B cell (primary cell): Measurements from ENCODE around the gene CDH13. TPM values are rescaled to one million over a fixed set of nuclear protein-coding genes. Genes with fewer than 3 reads are reported as not detected.

Experiments used
- ATAC-seq: fragments of 200-7000 bp; cut with Tn5 transposase; one replicate; pipeline ENCODE4 v1.10.0; 2021; ENCODE audit warnings: low read depth, mild to moderate bottlenecking, moderate number of reproducible peaks, moderate library complexity
- CTCF ChIA-PET: fragments of 350-600 bp; sonication (Branson Sonifier 250); formaldehyde crosslinking; loops from one replicate; lab custom pipeline; 2021; ENCODE audit warnings: antibody characterized with exemption, inconsistent platforms; lab: Charles Lee
- POLR2A ChIA-PET: fragments of 350-600 bp; sonication (Branson Sonifier 250); formaldehyde crosslinking; loops from one replicate; lab custom pipeline; 2021; ENCODE audit warnings: antibody characterized with exemption; lab: Charles Lee
- DNase-seq: peaks from one replicate; pipeline ENCODE4 v3.0.0; 2013
- H2AFZ ChIP-seq: 2 replicates; pipeline ENCODE4 v1.6.1; 2012; ENCODE audit warnings: mild to moderate bottlenecking, low read depth, low read length; ENCODE audit not compliant: insufficient read depth, poor library complexity, severe bottlenecking
- H3K27ac ChIP-seq, 2 donors: 1 replicate in 1 of 2; 2 replicates in 1 of 2; pipeline ENCODE4 v1.5.1; 2012 to 2013; ENCODE audit warnings: low read length in 2 of 2, mild to moderate bottlenecking in 2 of 2, moderate library complexity in 1 of 2
- H3K27me3 ChIP-seq, 4 experiments: fragments of 200-600 bp in 1 of 4; sonication (generic) in 1 of 4; replicated peaks in 1 of 4; 1 replicate in 2 of 4; 2 replicates in 2 of 4; pipeline versions ENCODE4 v1.6.1 to v1.7.0; 2013 to 2016; ENCODE audit warnings: low read length in 3 of 4, mild to moderate bottlenecking in 2 of 4, mixed read lengths in 1 of 4, moderate library complexity in 1 of 4; ENCODE audit not compliant: insufficient read depth in 4 of 4, control insufficient read depth in 3 of 4; ENCODE audit errors: control extremely low read depth in 1 of 4
- H3K36me3 ChIP-seq, 2 experiments: replicated peaks in 1 of 2; 1 replicate in 1 of 2; 2 replicates in 1 of 2; pipeline versions ENCODE4 v1.6.1 to v1.7.1; 2013; ENCODE audit warnings: low read length in 1 of 2; ENCODE audit not compliant: insufficient read depth in 2 of 2, control insufficient read depth in 1 of 2; ENCODE audit errors: control extremely low read depth in 1 of 2, extremely low read depth in 1 of 2
- H3K4me1 ChIP-seq, 2 donors: fragments of 200-600 bp in 1 of 2; sonication (generic) in 1 of 2; 1 replicate in 1 of 2; 2 replicates in 1 of 2; pipeline versions ENCODE4 v1.5.1 to v1.6.1; 2013 to 2017; ENCODE audit warnings: low read length in 2 of 2; ENCODE audit not compliant: control insufficient read depth in 2 of 2, insufficient read depth in 2 of 2
- H3K4me2 ChIP-seq: replicated peaks from 2 replicates; pipeline ENCODE3; 2012; ENCODE audit warnings: mild to moderate bottlenecking, low read depth, low read length; ENCODE audit not compliant: poor library complexity, severe bottlenecking
- H3K4me3 ChIP-seq, 5 experiments: fragments of 200-600 bp in 1 of 5; sonication (generic) in 1 of 5; 1 replicate in 3 of 5; 2 replicates in 2 of 5; pipeline versions ENCODE4 v1.5.1 to v1.7.0; 2011 to 2016; ENCODE audit warnings: low read length in 4 of 5, mild to moderate bottlenecking in 4 of 5, low read depth in 2 of 5, control low read depth in 1 of 5, moderate library complexity in 1 of 5; ENCODE audit not compliant: insufficient read depth in 1 of 5; ENCODE audit errors: control extremely low read depth in 1 of 5, extremely low read depth in 1 of 5
- H3K79me2 ChIP-seq: fragments of 200-600 bp; sonication (generic); one replicate; pipeline ENCODE4 v1.6.0; 2016; ENCODE audit warnings: low read length; ENCODE audit not compliant: control insufficient read depth, insufficient read depth
- H3K9ac ChIP-seq: fragments of 200-600 bp; sonication (generic); 2 replicates; pipeline ENCODE4 v1.6.1; 2017; ENCODE audit warnings: mild to moderate bottlenecking, low read length, moderate library complexity
- H3K9me3 ChIP-seq, 3 donors: one replicate each; pipeline versions ENCODE4 v1.6.1 to v1.7.1; 2013; ENCODE audit warnings: low read length in 2 of 3; ENCODE audit not compliant: control insufficient read depth in 2 of 3, insufficient read depth in 1 of 3; ENCODE audit errors: control extremely low read depth in 1 of 3
- H4K20me1 ChIP-seq: 2 replicates; pipeline ENCODE4 v1.6.0; 2012; ENCODE audit warnings: mild to moderate bottlenecking, low read length; ENCODE audit not compliant: insufficient read depth, control insufficient read depth, poor library complexity, severe bottlenecking
- H3K27ac Mint-ChIP-seq: one replicate; pipeline ENCODE4 v1.8.0; 2021; ENCODE audit warnings: mixed read lengths
- H3K27me3 Mint-ChIP-seq: one replicate; pipeline ENCODE4 v1.8.0; 2021; ENCODE audit warnings: mixed read lengths
- H3K4me1 Mint-ChIP-seq: one replicate; pipeline ENCODE4 v1.8.0; 2021; ENCODE audit warnings: mixed read lengths
- H3K4me3 Mint-ChIP-seq: one replicate; pipeline ENCODE4 v1.8.0; 2021; ENCODE audit warnings: mixed read lengths
- H3K9me3 Mint-ChIP-seq: one replicate; pipeline ENCODE4 v1.8.0; 2022; ENCODE audit warnings: mixed read lengths; ENCODE audit not compliant: insufficient read depth
- EZH2 ChIP-seq: IDR thresholded peaks from 2 replicates; pipeline ENCODE4 v1.6.1; 2012; ENCODE audit warnings: borderline replicate concordance, low read depth, mild to moderate bottlenecking, moderate library complexity, low read length; ENCODE audit not compliant: insufficient read depth, poor library complexity, severe bottlenecking
- WGBS: methylation state at CpG from one replicate; pipeline ENCODE4 v1.1.5; 2013; ENCODE audit warnings: missing lambda C conversion rate; ENCODE audit not compliant: insufficient coverage; 5-methylcytosine and 5-hydroxymethylcytosine counted together
- intact Hi-C: fragments of 100-400 bp; cut with micrococcal nuclease; formaldehyde crosslinking; loops from one replicate; pipeline ENCODE4 v1.10.0; 2022
- polyA plus RNA-seq: library from polyadenylated mRNA; depleted of rRNA; stranded (reverse); fragments of >200 nt; gene quantifications from 2 replicates; pipeline ENCODE4 v1.2.3, GENCODE V29; 2012
- total RNA-seq, 2 donors: library from RNA; stranded (reverse); fragments of 120-200 nt in 1 of 2; gene quantifications; 1 replicate in 1 of 2; 2 replicates in 1 of 2; pipeline versions ENCODE4 v1.2.3 to v1.2.4, GENCODE V29; 2013 to 2022
- TF ChIP-seq, protein P1 (sequence below): fragments of 200-600 bp; IDR thresholded peaks from one replicate; pipeline ENCODE4 v1.8.0; 2022; ENCODE audit warnings: antibody characterized with exemption, mild to moderate bottlenecking

The CDH13 gene
- total and polyA plus RNA-seq, 2 donors (not counting 1 experiment from before 2014, with no cell fraction given): not detected

DNA sequence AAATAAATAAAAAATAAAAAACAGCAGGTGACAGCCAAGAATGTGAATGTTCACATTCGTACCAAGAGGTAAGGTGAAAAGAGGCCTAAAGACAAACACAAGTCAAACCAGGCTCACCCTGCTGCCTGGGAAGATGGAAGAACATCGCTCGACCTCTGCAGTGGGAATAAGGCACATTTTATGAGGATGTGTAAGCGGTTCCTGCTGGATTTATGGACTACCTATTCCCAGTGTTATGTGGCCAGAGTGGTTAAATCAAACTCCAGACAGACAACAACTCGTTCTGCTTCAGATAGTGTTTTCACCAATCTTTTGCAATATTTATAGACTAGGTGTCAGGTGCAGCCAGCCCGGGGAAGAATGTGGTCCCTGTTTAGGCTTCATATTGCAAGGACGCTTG is 966.0 kb downstream of the CDH13 start:
- Histone ChIP-seq H3K36me3 (no peaks in the 10 kb centered on the region), H3K27ac (no peak overlapping the region), H2AFZ (no peak overlapping the region), H4K20me1 (no peaks in the 10 kb centered on the region), H3K4me3 (no peak overlapping the region), H3K9ac (no peak overlapping the region), H3K27me3 (peaks cover 0 to 5% (median 0%) of the 10 kb centered on the region in 4 experiments), H3K9me3 (peaks cover 0 to 2% (median 0%) of the 10 kb centered on the region in 3 donors), H3K4me1 (no peaks in the 10 kb centered on the region), H3K4me2 (no peak overlapping the region), H3K79me2 (no peaks in the 10 kb centered on the region)
- DNase-seq (no peak), ATAC-seq (no peak)
- ChIA-PET POLR2A (no interaction called here), CTCF (no interaction called here)
- 74% methylated on average over 3 of the region's 7 CpGs for WGBS
- Mint-ChIP-seq H3K27ac (no peak overlapping the region), H3K9me3 (no peaks in the 10 kb centered on the region), H3K4me1 (no peaks in the 10 kb centered on the region), H3K4me3 (no peak overlapping the region), H3K27me3 (peaks cover 31% of the 10 kb centered on the region)
- TF ChIP-seq, protein P1, sequence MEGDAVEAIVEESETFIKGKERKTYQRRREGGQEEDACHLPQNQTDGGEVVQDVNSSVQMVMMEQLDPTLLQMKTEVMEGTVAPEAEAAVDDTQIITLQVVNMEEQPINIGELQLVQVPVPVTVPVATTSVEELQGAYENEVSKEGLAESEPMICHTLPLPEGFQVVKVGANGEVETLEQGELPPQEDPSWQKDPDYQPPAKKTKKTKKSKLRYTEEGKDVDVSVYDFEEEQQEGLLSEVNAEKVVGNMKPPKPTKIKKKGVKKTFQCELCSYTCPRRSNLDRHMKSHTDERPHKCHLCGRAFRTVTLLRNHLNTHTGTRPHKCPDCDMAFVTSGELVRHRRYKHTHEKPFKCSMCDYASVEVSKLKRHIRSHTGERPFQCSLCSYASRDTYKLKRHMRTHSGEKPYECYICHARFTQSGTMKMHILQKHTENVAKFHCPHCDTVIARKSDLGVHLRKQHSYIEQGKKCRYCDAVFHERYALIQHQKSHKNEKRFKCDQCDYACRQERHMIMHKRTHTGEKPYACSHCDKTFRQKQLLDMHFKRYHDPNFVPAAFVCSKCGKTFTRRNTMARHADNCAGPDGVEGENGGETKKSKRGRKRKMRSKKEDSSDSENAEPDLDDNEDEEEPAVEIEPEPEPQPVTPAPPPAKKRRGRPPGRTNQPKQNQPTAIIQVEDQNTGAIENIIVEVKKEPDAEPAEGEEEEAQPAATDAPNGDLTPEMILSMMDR: no peak
- TF ChIP-seq EZH2: no peak
- intact Hi-C loops: no loop called here

DNA sequence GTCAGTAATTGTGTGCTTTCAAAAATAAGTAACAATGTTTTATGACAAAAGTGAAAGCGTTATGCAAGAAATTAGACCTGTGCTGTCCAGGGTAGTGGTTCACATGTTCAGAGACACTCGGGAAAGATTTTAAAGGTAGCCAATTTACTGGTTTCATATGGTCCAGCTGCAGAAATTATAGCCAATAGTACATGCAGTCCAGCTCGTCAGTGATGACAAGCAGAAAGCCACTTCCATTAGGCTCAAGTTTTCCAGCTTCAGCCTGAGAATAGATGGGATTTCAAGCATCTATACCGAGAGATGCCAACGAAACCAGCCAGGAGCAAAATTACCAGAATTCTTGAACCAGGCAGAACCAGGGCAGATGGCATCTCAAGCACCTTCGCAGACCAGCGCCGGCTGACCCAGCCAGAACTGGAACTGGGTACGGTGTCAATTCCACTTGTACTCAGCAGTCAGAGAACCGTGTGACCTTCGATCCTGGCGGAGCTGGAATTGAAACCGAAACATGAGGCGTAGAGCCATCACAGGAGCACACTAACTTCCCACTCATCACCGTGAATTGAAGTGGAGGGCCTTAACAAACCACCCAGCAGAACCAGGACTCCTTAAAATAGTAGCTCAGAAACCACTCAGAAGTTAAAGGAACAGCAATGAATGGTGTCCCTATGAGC is 973.2 kb downstream of the CDH13 start:
- H3K9me3 ChIP-seq: no peaks in the 10 kb centered on the region
- Mint-ChIP-seq H3K9me3 (no peaks in the 10 kb centered on the region), H3K4me1 (no peaks in the 10 kb centered on the region), H3K27ac (no peak overlapping the region), H3K27me3 (peaks cover 15% of the 10 kb centered on the region), H3K4me3 (no peak overlapping the region)
- POLR2A ChIA-PET: no interaction called here
- 91% methylated on average over 15 of the region's 15 CpGs for WGBS
- no peak overlapping the region for H3K9ac ChIP-seq
- no peak for ATAC-seq
- DNase-seq: no peak
- H3K4me3 ChIP-seq: no peak overlapping the region
- H3K4me1 ChIP-seq: no peaks in the 10 kb centered on the region
- TF ChIP-seq EZH2: no peak
- TF ChIP-seq, protein P1: no peak
- peaks cover 0 to 8% (median 0%) of the 10 kb centered on the region in 4 experiments for H3K27me3 ChIP-seq
- intact Hi-C loops: no loop called here
- H3K27ac ChIP-seq: no peak overlapping the region
- H4K20me1 ChIP-seq: no peaks in the 10 kb centered on the region
- H3K79me2 ChIP-seq: no peaks in the 10 kb centered on the region
- CTCF ChIA-PET: no interaction called here
- no peaks in the 10 kb centered on the region for H3K36me3 ChIP-seq
- H2AFZ ChIP-seq: no peak overlapping the region
- H3K4me2 ChIP-seq: no peak overlapping the region
